Hepatocyte (in vitro differentiated cells): ENCODE data around the gene KCNH6.

Experiments used
- EZH2phosphoT487 ChIP-seq: fragments of 200-600 bp; sonication (generic); IDR thresholded peaks from one replicate; pipeline ENCODE4 v1.6.1; 2018; ENCODE audit warnings: antibody characterized with exemption, mild to moderate bottlenecking, low read depth, moderate library complexity; ENCODE audit not compliant: unreplicated experiment, severe bottlenecking
- TF ChIP-seq, protein P1 (sequence below): fragments of 200-600 bp; sonication (generic); IDR thresholded peaks from 2 replicates; pipeline ENCODE4 v1.5.1; 2016; ENCODE audit warnings: antibody characterized with exemption, mild to moderate bottlenecking; ENCODE audit not compliant: poor library complexity

DNA sequence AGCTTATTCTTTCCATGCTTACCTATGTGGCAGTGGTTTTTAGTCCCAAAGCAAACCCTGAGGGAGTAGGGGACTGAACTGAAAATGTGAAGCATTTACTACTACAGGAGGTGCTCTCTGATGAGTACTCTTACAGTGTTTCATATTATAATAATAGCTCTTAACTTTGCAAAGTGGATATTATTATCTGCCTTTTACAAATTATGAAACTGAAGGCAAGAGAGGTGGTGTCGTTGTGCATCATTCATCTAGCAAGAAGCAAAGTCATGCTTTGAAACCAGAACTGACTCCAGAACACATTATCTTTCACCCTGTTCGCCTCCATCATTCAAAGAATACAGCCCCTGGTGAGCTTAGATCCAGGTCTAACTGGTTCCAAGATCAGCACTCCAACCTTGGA is 8.2 kb upstream of the KCNH6 start:
- TF ChIP-seq, protein P1, sequence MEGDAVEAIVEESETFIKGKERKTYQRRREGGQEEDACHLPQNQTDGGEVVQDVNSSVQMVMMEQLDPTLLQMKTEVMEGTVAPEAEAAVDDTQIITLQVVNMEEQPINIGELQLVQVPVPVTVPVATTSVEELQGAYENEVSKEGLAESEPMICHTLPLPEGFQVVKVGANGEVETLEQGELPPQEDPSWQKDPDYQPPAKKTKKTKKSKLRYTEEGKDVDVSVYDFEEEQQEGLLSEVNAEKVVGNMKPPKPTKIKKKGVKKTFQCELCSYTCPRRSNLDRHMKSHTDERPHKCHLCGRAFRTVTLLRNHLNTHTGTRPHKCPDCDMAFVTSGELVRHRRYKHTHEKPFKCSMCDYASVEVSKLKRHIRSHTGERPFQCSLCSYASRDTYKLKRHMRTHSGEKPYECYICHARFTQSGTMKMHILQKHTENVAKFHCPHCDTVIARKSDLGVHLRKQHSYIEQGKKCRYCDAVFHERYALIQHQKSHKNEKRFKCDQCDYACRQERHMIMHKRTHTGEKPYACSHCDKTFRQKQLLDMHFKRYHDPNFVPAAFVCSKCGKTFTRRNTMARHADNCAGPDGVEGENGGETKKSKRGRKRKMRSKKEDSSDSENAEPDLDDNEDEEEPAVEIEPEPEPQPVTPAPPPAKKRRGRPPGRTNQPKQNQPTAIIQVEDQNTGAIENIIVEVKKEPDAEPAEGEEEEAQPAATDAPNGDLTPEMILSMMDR, result no peak
- TF ChIP-seq EZH2phosphoT487, result no peak
